Prostate gland (tissue), 2 donors: Measurements from ENCODE around the gene STK10. TPM values are rescaled to one million over a fixed set of nuclear protein-coding genes. Genes with fewer than 3 reads are reported as not detected.

ENCODE experiments used
- DNase-seq: peaks from one replicate; pipeline ENCODE4 v3.0.0-alpha.2; 2019; ENCODE audit warnings: low spot score
- H3K27ac ChIP-seq, 2 donors: fragments of 200-600 bp; sonication (generic); 2 replicates each; pipeline ENCODE4 v1.5.1; 2017 to 2019
- H3K27me3 ChIP-seq: fragments of 200-600 bp; sonication (generic); replicated peaks from 2 replicates; pipeline ENCODE4 v1.5.1; 2019; ENCODE audit not compliant: insufficient read depth
- H3K36me3 ChIP-seq, 2 donors: fragments of 200-600 bp; sonication (generic); 1 replicate in 1 of 2; 2 replicates in 1 of 2; pipeline versions ENCODE4 v1.5.1 to v1.8.1; 2017 to 2019
- H3K4me1 ChIP-seq: fragments of 200-600 bp; sonication (generic); replicated peaks from 2 replicates; pipeline ENCODE4 v1.5.1; 2019
- H3K4me3 ChIP-seq, 2 donors: fragments of 200-600 bp; sonication (generic); 2 replicates each; pipeline ENCODE4 v1.5.1; 2017 to 2019
- H3K9me3 ChIP-seq: fragments of 200-600 bp; sonication (generic); 2 replicates; pipeline ENCODE4 v1.5.1; 2017
- CTCF ChIP-seq, 4 experiments: fragments of 200-600 bp in 2 of 4; fragments of 450-650 bp in 2 of 4; sonication (generic) in 2 of 4; IDR thresholded peaks; 1 replicate in 3 of 4; 2 replicates in 1 of 4; pipeline ENCODE4 v1.5.1; 2016 to 2019; ENCODE audit warnings: antibody characterized with exemption in 4 of 4, mild to moderate bottlenecking in 2 of 4, moderate library complexity in 2 of 4
- POLR2A ChIP-seq: fragments of 450-650 bp; IDR thresholded peaks from one replicate; pipeline ENCODE4 v1.6.1; 2016; ENCODE audit warnings: antibody characterized with exemption, mild to moderate bottlenecking
- POLR2AphosphoS5 ChIP-seq: sonication (generic); formaldehyde crosslinking; IDR thresholded peaks from one replicate; pipeline ENCODE4 v1.6.1; 2017; ENCODE audit warnings: antibody characterized with exemption
- WGBS: methylation state at CpG from one replicate; pipeline ENCODE4 v1.1.5; 2018; 5-methylcytosine and 5-hydroxymethylcytosine counted together
- intact Hi-C: fragments of 100-400 bp; cut with DNase I; formaldehyde crosslinking; loops from one replicate; pipeline ENCODE4 v1.14.2; 2022
- total RNA-seq, 2 donors: library from RNA; depleted of rRNA; stranded (reverse); fragments of >200 nt; gene quantifications; one replicate each; pipeline ENCODE4 v1.1.0, GENCODE V29; 2016

The STK10 gene
- total RNA-seq, 2 donors from 2014 or later = 4.6 to 73.3 TPM

GRCh38 chr5:172187118-172188032 is 649 bp downstream of the STK10 start:
- WGBS = under 1% methylated on average over 56 of the region's 66 CpGs
- Histone ChIP-seq H3K9me3 (no peaks in the 10 kb centered on the region), H3K27me3 (no peaks in the 10 kb centered on the region), H3K36me3 (no peaks in the 10 kb centered on the region), H3K4me1 (no peaks in the 10 kb centered on the region), H3K27ac (peak overlapping the region; percentile 73 to 84), H3K4me3 (peak overlapping the region; percentile 70 to 86)
- intact Hi-C loops = loop anchor here (1.0 to 5.0 kb wide), 4 partner anchors 80 to 275 kb away; partner anchors contain the start of gene UBTD2
- peak; percentile 19 for DNase-seq
- TF ChIP-seq POLR2AphosphoS5 (no peak), CTCF (IDR thresholded peaks at IDR 0.05) (no peak), POLR2A (no peak)

- H3K4me1 ChIP-seq = no peaks in the 10 kb centered on the region
- no peak overlapping the region for H3K27ac ChIP-seq
- intact Hi-C loops = loop anchor here (5.0 kb wide), 3 partner anchors 96 to 274 kb away; partner anchors contain the start of gene UBTD2
- DNase-seq = no peak
- TF ChIP-seq CTCF (IDR thresholded peaks at IDR 0.05) (no peak), POLR2A (no peak), POLR2AphosphoS5 (no peak)
- H3K36me3 ChIP-seq = no peaks in the 10 kb centered on the region
- no peak overlapping the region for H3K4me3 ChIP-seq
- 86% methylated on average over 13 of the region's 13 CpGs for WGBS
- no peaks in the 10 kb centered on the region for H3K27me3 ChIP-seq
- H3K9me3 ChIP-seq = no peaks in the 10 kb centered on the region
Observed at GRCh38 chr5:172186114-172186695, 1.8 kb downstream of the STK10 start.

GRCh38 chr5:172185096-172185461 is 2.9 kb downstream of the STK10 start:
- no peak for DNase-seq
- Histone ChIP-seq H3K36me3 (no peaks in the 10 kb centered on the region), H3K27me3 (no peaks in the 10 kb centered on the region), H3K4me3 (no peak overlapping the region), H3K4me1 (no peaks in the 10 kb centered on the region), H3K9me3 (no peaks in the 10 kb centered on the region), H3K27ac (no peak overlapping the region)
- TF ChIP-seq CTCF (IDR thresholded peaks at IDR 0.05) = no peak
- TF ChIP-seq POLR2AphosphoS5 = no peak
- TF ChIP-seq POLR2A = no peak
- 80% methylated on average over 10 of the region's 10 CpGs for WGBS
- intact Hi-C loops = loop anchor here (5.0 kb wide), 3 partner anchors 97 to 273 kb away; partner anchors contain the start of gene UBTD2

GRCh38 chr5:172183881-172184280 is 4.1 kb downstream of the STK10 start:
- no peak for DNase-seq
- no peak overlapping the region for H3K4me3 ChIP-seq
- H3K9me3 ChIP-seq = no peaks in the 10 kb centered on the region
- H3K4me1 ChIP-seq = no peaks in the 10 kb centered on the region
- no peaks in the 10 kb centered on the region for H3K36me3 ChIP-seq
- intact Hi-C loops = no loop called here
- H3K27me3 ChIP-seq = no peaks in the 10 kb centered on the region
- WGBS = 85% methylated on average over 4 of the region's 4 CpGs
- no peak overlapping the region for H3K27ac ChIP-seq
- no peak for TF ChIP-seq POLR2A
- TF ChIP-seq POLR2AphosphoS5 = no peak
- TF ChIP-seq CTCF (IDR thresholded peaks at IDR 0.05) = no peak
